K562 (cell line): ENCODE results near the gene COPB2. TPM values are rescaled to one million over a fixed set of nuclear protein-coding genes. Genes with fewer than 3 reads are reported as not detected.

Experiments
- ARID2 ChIP-seq: fragments of 450-650 bp; IDR thresholded peaks from 2 replicates; pipeline ENCODE4 v1.6.1; 2017; ENCODE audit warnings: antibody characterized with exemption, mild to moderate bottlenecking
- CEBPG ChIP-seq, 3 experiments: fragments of 200-800 bp in 1 of 3; sonication (Bioruptor generic) in 1 of 3; sonication (generic) in 1 of 3; formaldehyde crosslinking in 1 of 3; IDR thresholded peaks in 2 of 3; conservative IDR thresholded peaks in 1 of 3; 2 replicates each; pipeline versions ENCODE4 v1.6.1 to v1.8.0; 2016 to 2022; ENCODE audit warnings: missing compliant biosample characterization in 2 of 3, missing genetic modification characterization in 2 of 3, mild to moderate bottlenecking in 1 of 3, missing genetic modification reagents in 1 of 3
- CTCF ChIP-seq, 3 experiments: IDR thresholded peaks in 2 of 3; conservative IDR thresholded peaks in 1 of 3; 2 replicates each; pipeline ENCODE4 v1.5.1; 2011 to 2012; ENCODE audit warnings: low read length in 3 of 3, mild to moderate bottlenecking in 3 of 3, control low read depth in 2 of 3, improper control_type of control experiment in 1 of 3, inconsistent platforms in 1 of 3, low read depth in 1 of 3, mixed read lengths in 1 of 3, moderate library complexity in 1 of 3; ENCODE audit not compliant: insufficient read depth in 2 of 3
- HNRNPK ChIP-seq: fragments of 200-400 bp; formaldehyde crosslinking; IDR thresholded peaks from one replicate; pipeline ENCODE4 v1.6.1; 2018; ENCODE audit warnings: mild to moderate bottlenecking, low read depth, low read length; ENCODE audit not compliant: poor library complexity, severe bottlenecking
- MAZ ChIP-seq, 2 experiments: fragments of 450-650 bp in 1 of 2; sonication (generic) in 1 of 2; formaldehyde crosslinking; IDR thresholded peaks in 1 of 2; conservative IDR thresholded peaks in 1 of 2; 2 replicates each; pipeline versions ENCODE4 v1.4.0 to v1.5.0; 2020; ENCODE audit warnings: mild to moderate bottlenecking in 1 of 2, missing genetic modification reagents in 1 of 2
- RNF219 ChIP-seq: fragments of 250-450 bp; sonication (Bioruptor Pico); IDR thresholded peaks from 2 replicates; pipeline ENCODE4 v1.5.0; 2022; ENCODE audit warnings: mild to moderate bottlenecking
- ZNF707 ChIP-seq: fragments of 250-450 bp; sonication (Bioruptor Pico); conservative IDR thresholded peaks from 2 replicates; pipeline ENCODE4 v1.8.0; 2022; ENCODE audit warnings: inconsistent platforms, mild to moderate bottlenecking, moderate library complexity
- ZNF785 ChIP-seq: fragments of 250-450 bp; sonication (Bioruptor Pico); IDR thresholded peaks from 2 replicates; pipeline ENCODE4 v1.4.0; 2020; ENCODE audit warnings: mild to moderate bottlenecking
- polyA plus RNA-seq, 8 experiments: library from polyadenylated mRNA; depleted of rRNA in 4 of 8; stranded (reverse) in 5 of 8; unstranded in 3 of 8; fragments of >200 nt; fragmentation: Nextera tagmentation in 2 of 8; fragmentation: Illumina TruSeq in 1 of 8; extraction: Ambion mirVana in 2 of 8; extraction: Trizol in 1 of 8; gene quantifications; 2 replicates each; pipeline versions ENCODE4 v1.2.1 to v1.2.3, GENCODE V29; 2011 to 2014; ENCODE audit warnings: inconsistent platforms in 1 of 8, missing spikeins in 1 of 8
- total RNA-seq, 7 experiments: library from RNA; depleted of rRNA in 6 of 7; stranded (reverse); fragments of >200 nt in 6 of 7; fragmentation: Illumina TruSeq in 2 of 7; extraction: Trizol in 2 of 7; gene quantifications; 2 replicates each; pipeline versions ENCODE4 v1.2.1 to v1.2.3, GENCODE V29; 2011 to 2021; ENCODE audit warnings: low replicate concordance in 1 of 7
- TF ChIP-seq, protein P1 (sequence below): fragments of 450-650 bp; IDR thresholded peaks from 2 replicates; pipeline ENCODE4 v1.6.1; 2016; ENCODE audit warnings: missing biosample characterization, missing genetic modification characterization
- TF ChIP-seq, protein P2 (sequence below): fragments of 450-650 bp; formaldehyde crosslinking; IDR thresholded peaks from 2 replicates; pipeline ENCODE4 v1.4.0; 2020; ENCODE audit warnings: mild to moderate bottlenecking, moderate library complexity
- TF ChIP-seq, protein P3 (sequence below), 2 experiments: fragments of 450-650 bp; conservative IDR thresholded peaks; 2 replicates each; pipeline ENCODE4 v1.6.1; 2017; ENCODE audit warnings: mild to moderate bottlenecking in 2 of 2, moderate library complexity in 2 of 2
- TF ChIP-seq, protein P4 (sequence below): fragments of 250-450 bp; sonication (Bioruptor Pico); IDR thresholded peaks from 2 replicates; pipeline ENCODE4 v1.5.0; 2021

The COPB2 gene
- total and polyA plus RNA-seq, 9 of the 15 experiments (the other 6 are each of a cell fraction or from before 2014, with no cell fraction given), result 64.3 to 189 (median 130) TPM

- TF ChIP-seq RNF219 (CRISPR knock-in tag) (no peak), ZNF785 (CRISPR knock-in tag) (no peak), HNRNPK (no peak), MAZ (CRISPR knock-in tag; conservative IDR thresholded peaks at IDR 0.05 in 1 of 2, IDR thresholded peaks at IDR 0.05 in 1 of 2) (0 out of 4 replicates have a peak, but pooled peaks of 1 of the 2 experiments have one; percentile 11), ZNF707 (CRISPR knock-in tag) (no peak), ARID2 (0 out of 2 replicates have a peak, but pooled peaks have one; percentile 32), CEBPG (CRISPR knock-in tag; IDR thresholded peaks at IDR 0.05) (peak; percentile 80), CEBPG (tag; conservative IDR thresholded peaks at IDR 0.05 in 1 of 2, IDR thresholded peaks at IDR 0.05 in 1 of 2) (peak; percentile 90 to 98), CTCF (IDR thresholded peaks at IDR 0.05 in 2 of 3, conservative IDR thresholded peaks at IDR 0.05 in 1 of 3; ENCODE audit: insufficient read depth in 2 of 3, low read depth in 1 of 3, low read length in 3 of 3) (peak; percentile 61 to 88 (median 75); a peak in 5 of 6 replicates)
- TF ChIP-seq, protein P1, sequence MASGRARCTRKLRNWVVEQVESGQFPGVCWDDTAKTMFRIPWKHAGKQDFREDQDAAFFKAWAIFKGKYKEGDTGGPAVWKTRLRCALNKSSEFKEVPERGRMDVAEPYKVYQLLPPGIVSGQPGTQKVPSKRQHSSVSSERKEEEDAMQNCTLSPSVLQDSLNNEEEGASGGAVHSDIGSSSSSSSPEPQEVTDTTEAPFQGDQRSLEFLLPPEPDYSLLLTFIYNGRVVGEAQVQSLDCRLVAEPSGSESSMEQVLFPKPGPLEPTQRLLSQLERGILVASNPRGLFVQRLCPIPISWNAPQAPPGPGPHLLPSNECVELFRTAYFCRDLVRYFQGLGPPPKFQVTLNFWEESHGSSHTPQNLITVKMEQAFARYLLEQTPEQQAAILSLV (tag), result peak; percentile 66
- TF ChIP-seq, protein P2, sequence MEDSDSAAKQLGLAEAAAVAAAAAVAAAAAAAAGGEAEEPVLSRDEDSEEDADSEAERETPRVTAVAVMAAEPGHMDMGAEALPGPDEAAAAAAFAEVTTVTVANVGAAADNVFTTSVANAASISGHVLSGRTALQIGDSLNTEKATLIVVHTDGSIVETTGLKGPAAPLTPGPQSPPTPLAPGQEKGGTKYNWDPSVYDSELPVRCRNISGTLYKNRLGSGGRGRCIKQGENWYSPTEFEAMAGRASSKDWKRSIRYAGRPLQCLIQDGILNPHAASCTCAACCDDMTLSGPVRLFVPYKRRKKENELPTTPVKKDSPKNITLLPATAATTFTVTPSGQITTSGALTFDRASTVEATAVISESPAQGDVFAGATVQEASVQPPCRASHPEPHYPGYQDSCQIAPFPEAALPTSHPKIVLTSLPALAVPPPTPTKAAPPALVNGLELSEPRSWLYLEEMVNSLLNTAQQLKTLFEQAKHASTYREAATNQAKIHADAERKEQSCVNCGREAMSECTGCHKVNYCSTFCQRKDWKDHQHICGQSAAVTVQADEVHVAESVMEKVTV (CRISPR knock-in tag), result peak; percentile 75
- TF ChIP-seq, protein P3, sequence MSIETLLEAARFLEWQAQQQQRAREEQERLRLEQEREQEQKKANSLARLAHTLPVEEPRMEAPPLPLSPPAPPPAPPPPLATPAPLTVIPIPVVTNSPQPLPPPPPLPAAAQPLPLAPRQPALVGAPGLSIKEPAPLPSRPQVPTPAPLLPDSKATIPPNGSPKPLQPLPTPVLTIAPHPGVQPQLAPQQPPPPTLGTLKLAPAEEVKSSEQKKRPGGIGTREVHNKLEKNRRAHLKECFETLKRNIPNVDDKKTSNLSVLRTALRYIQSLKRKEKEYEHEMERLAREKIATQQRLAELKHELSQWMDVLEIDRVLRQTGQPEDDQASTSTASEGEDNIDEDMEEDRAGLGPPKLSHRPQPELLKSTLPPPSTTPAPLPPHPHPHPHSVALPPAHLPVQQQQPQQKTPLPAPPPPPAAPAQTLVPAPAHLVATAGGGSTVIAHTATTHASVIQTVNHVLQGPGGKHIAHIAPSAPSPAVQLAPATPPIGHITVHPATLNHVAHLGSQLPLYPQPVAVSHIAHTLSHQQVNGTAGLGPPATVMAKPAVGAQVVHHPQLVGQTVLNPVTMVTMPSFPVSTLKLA (conservative IDR thresholded peaks at IDR 0.05), result no peak
- TF ChIP-seq, protein P4, sequence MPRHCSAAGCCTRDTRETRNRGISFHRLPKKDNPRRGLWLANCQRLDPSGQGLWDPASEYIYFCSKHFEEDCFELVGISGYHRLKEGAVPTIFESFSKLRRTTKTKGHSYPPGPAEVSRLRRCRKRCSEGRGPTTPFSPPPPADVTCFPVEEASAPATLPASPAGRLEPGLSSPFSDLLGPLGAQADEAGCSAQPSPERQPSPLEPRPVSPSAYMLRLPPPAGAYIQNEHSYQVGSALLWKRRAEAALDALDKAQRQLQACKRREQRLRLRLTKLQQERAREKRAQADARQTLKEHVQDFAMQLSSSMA (CRISPR knock-in tag), result no peak
- TF ChIP-seq, all 486 proteins: peak for 10
Measured at GRCh38 chr3:139427283-139428060, 38.0 kb upstream of the COPB2 start (continued).
